GM12864 (cell line): Measurements from ENCODE around the gene CELSR2.

Experiments
- DNase-seq: peaks from one replicate; pipeline ENCODE4 v3.0.0-alpha.2; 2011; ENCODE audit warnings: low read depth
- H3K4me3 ChIP-seq: 2 replicates; pipeline ENCODE4 v1.5.1; 2011; ENCODE audit warnings: mild to moderate bottlenecking, low read depth, low read length, control low read depth
- TF ChIP-seq, protein P1 (sequence below): IDR thresholded peaks from 2 replicates; pipeline ENCODE4 v1.5.1; 2011; ENCODE audit warnings: low read depth, mild to moderate bottlenecking, moderate library complexity, low read length, control low read depth, inconsistent platforms; ENCODE audit errors: missing control alignments

CELSR2 gene

DNA sequence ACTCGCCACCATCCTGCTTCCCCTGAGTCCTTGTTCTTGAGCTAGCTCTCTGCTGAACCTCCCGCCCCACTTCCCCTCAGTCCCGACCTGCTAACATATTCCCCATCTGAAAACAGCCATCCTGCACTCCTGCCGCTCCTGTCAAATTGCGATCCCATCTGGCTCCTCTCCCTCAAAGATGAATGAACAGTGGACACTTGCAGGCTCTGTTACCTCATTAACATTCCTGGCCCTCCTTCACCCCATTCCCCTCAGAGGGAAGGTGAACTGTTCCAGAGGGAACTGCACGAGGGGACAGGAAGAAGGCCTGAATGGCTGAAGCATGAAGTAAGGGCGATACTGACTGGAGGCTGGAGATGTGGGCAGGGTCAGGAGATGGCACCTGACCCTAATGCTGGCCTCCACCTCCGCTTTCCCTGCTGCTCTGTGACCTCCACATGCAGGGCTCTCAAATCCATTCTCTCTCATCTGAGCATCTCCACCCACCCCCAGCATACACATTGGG, 7.4 kb upstream of the CELSR2 start:
- TF ChIP-seq, protein P1, sequence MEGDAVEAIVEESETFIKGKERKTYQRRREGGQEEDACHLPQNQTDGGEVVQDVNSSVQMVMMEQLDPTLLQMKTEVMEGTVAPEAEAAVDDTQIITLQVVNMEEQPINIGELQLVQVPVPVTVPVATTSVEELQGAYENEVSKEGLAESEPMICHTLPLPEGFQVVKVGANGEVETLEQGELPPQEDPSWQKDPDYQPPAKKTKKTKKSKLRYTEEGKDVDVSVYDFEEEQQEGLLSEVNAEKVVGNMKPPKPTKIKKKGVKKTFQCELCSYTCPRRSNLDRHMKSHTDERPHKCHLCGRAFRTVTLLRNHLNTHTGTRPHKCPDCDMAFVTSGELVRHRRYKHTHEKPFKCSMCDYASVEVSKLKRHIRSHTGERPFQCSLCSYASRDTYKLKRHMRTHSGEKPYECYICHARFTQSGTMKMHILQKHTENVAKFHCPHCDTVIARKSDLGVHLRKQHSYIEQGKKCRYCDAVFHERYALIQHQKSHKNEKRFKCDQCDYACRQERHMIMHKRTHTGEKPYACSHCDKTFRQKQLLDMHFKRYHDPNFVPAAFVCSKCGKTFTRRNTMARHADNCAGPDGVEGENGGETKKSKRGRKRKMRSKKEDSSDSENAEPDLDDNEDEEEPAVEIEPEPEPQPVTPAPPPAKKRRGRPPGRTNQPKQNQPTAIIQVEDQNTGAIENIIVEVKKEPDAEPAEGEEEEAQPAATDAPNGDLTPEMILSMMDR: no peak
- no peak overlapping the region for H3K4me3 ChIP-seq
- DNase-seq: no peak

DNA sequence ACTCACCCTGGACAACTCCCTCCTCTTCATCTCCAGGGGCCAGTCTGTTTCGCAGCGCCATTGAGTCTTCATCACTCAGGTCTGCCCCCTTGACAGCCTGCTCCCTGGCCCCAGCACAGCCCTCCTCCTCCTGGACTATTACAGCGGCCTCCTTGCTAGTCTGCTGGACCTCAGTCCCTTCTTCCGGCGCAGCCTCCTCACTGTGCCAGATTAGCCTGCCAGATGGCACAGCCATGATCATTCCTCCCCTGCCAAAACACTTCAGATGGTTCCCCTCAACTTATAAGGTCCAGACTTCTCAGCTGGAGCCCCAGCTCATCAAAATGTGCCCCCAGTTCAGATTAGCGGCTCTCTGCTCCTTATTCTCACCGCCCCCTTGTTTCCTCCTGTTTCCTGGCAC, 7.0 kb upstream of the CELSR2 start:
- DNase-seq: no peak
- no peak overlapping the region for H3K4me3 ChIP-seq
- TF ChIP-seq, protein P1: no peak

DNA sequence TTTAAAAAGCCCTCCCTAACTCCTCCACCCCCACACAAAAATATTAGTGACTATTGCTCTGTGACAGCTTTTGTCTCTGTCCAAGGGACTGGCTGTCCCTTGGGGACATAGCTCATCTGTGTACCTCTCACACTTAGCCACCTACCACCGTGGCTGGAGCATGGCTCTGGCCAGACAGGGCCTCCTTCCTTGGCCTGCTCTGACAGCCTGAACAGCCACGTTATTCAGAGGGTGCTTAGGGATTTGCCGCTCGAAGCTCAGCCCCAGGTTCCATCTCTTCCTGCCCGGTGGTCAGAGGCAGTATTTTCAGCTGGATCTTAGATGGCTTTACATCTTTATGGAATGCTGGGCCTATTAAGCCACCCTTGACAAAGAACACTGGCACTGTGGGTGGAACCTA, 6.1 kb upstream of the CELSR2 start:
- TF ChIP-seq, protein P1: no peak
- DNase-seq: no peak
- no peak overlapping the region for H3K4me3 ChIP-seq

DNA sequence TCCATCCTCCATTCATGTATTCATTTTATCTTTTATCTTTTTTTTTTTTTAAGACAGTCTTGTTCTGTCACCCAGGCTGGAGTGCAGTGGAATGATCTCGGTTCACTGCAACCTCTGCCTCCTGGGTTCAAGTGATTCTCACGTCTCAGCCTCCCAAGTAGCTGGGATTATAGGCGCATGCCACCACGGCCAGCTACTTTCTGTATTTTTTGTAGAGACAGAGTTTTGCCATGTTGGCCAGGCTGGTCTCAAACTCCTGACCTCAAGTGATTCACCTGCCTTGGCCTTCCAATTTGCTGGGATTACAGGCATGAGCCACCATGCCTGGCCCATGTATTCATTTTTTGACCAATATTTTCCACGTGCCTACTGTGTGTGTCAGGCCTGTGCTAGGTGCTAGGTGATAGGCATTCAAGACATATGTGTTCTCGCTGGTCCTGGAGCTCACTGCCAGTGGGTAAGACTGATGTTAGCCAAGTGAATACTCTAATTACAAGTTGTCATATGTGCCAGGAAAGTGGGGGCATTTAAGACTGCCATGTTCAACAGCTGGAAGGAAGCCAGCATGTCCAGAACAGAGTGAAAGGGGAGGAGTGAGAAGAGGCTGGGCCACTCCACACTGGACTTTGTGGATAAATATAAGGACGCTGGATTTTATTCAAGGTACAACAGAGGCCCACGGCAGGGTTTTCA, 5.3 kb upstream of the CELSR2 start:
- DNase-seq: no peak
- TF ChIP-seq, protein P1: no peak
- no peak overlapping the region for H3K4me3 ChIP-seq

DNA sequence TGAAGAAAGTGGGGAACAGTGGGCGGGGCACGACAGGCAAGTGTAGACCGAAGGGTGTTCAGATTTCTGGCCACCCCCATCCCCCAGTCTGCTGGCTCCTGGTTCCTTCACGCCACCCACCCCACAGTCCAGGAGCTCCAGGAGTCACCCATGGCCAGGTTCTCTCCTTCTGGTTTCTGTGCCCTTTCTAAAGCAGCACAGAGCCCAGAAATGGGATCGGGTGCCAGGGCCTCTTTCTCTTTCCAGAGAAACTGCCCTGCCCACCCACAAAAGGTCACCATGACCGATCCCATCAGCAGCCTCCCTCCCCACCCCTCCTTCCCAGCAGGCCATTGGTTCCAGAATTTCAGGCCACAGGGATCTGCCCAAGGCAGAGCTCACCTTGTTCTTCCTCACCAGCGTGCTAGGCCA, 3.2 kb upstream of the CELSR2 start:
- DNase-seq: no peak

DNA sequence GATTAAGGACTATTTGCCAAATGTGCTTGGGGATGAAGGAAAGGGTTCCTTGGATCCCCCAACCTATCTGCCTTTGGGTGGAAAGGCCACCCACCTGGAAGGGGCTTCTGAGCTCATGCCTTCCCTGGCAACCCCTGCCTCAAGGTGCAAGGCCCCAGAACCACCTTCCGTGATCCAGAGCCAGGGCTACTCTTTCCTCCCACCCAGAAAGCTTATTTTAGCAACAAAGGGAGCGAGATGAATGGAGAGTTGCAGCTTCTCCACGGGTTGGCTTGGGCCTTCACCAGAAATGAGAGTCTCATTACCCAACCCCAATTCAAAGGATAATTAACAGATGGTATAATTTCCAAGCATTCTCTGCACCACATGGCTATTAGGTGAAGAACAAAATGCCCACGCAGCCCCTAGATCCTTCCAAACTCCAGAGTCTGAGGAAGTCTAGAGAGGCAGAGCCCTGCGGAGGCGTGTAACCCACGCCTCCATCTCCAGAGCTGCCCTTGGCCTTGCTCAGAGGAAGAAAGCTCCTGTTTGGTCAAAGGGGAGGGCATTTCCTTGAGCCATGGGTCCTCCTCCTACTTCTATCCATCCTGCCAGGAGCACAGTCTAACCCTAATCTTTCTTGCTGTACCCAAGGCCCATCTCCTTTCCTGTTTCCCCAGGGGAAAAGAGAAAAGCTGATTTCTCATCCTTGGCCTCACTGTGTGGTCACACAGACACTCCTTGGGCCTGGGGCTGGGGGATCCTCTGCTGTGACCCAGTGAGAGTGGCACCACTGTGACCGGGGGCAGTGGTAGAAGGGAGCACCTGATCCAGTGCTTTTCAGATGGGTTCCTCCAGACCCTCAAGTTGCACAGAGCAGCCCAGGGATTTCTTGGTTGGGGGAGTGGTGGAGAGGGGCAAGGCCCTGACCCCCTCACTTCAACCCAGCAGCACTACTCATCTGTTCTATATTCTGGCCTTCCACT, 1.7 kb upstream of the CELSR2 start:
- DNase-seq: no peak
- no peak overlapping the region for H3K4me3 ChIP-seq
- TF ChIP-seq, protein P1: no peak

More for the DNA sequence above, 3.2 kb upstream of the CELSR2 start:
- H3K4me3 ChIP-seq: no peak overlapping the region
- TF ChIP-seq, protein P1: no peak

DNA sequence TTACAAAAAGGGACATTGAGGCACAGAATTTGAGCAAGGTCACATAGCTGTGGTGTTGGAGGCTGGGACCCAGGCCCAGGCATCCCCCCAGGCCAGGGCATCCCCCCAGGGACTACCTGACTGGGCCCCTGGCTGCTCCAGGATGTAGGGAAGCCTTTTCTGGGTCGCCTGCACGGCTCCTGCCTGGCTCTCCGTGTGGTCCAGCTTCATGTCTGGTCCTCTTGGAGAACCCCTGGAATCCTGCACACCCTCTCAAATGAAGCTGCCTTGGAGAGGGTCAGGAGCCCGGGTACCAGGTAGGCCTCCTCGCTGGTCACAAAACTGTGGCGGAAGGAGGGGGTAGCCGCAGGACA, 919 bp upstream of the CELSR2 start:
- no peak for DNase-seq
- TF ChIP-seq, protein P1: no peak
- no peak overlapping the region for H3K4me3 ChIP-seq
